Parathyroid adenoma (tissue), 2 donors: ENCODE results near the gene PTGER4.

Experiments
- H2AFZ ChIP-seq: fragments of 300-600 bp; sonication (generic); one replicate; pipeline ENCODE4 v1.7.0; 2017; ENCODE audit warnings: antibody characterized with exemption, mild to moderate bottlenecking
- H3K27ac ChIP-seq: fragments of 300-600 bp; sonication (generic); one replicate; pipeline ENCODE4 v1.7.0; 2017
- H3K27me3 ChIP-seq: fragments of 300-600 bp; sonication (generic); one replicate; pipeline ENCODE4 v1.7.0; 2017; ENCODE audit warnings: low read length; ENCODE audit not compliant: control insufficient read depth, insufficient read depth
- H3K36me3 ChIP-seq: fragments of 300-600 bp; sonication (generic); one replicate; pipeline ENCODE4 v1.7.0; 2017; ENCODE audit warnings: low read length; ENCODE audit not compliant: control insufficient read depth, insufficient read depth
- H3K4me1 ChIP-seq: fragments of 300-600 bp; sonication (generic); one replicate; pipeline ENCODE4 v1.7.0; 2017; ENCODE audit warnings: control low read depth
- H3K4me2 ChIP-seq: fragments of 300-600 bp; sonication (generic); one replicate; pipeline ENCODE4 v1.7.0; 2017; ENCODE audit warnings: low read length
- H3K4me3 ChIP-seq: fragments of 300-600 bp; sonication (generic); one replicate; pipeline ENCODE4 v1.7.0; 2017; ENCODE audit warnings: low read depth, low read length
- H3K79me2 ChIP-seq: fragments of 300-600 bp; sonication (generic); one replicate; pipeline ENCODE4 v1.7.0; 2017; ENCODE audit warnings: control low read depth
- H3K9ac ChIP-seq: fragments of 300-600 bp; sonication (generic); one replicate; pipeline ENCODE4 v1.7.0; 2017; ENCODE audit warnings: mild to moderate bottlenecking
- H3K9me3 ChIP-seq: fragments of 300-600 bp; sonication (generic); one replicate; pipeline ENCODE4 v1.7.0; 2017; ENCODE audit warnings: low read length; ENCODE audit not compliant: control insufficient read depth
- TF ChIP-seq, protein P1 (sequence below): fragments of 300-600 bp; sonication (generic); IDR thresholded peaks from one replicate; pipeline ENCODE4 v1.7.0; 2017; ENCODE audit warnings: antibody characterized with exemption, mild to moderate bottlenecking
- donor health status: primary hyperparathyroidism.

Gene PTGER4

DNA sequence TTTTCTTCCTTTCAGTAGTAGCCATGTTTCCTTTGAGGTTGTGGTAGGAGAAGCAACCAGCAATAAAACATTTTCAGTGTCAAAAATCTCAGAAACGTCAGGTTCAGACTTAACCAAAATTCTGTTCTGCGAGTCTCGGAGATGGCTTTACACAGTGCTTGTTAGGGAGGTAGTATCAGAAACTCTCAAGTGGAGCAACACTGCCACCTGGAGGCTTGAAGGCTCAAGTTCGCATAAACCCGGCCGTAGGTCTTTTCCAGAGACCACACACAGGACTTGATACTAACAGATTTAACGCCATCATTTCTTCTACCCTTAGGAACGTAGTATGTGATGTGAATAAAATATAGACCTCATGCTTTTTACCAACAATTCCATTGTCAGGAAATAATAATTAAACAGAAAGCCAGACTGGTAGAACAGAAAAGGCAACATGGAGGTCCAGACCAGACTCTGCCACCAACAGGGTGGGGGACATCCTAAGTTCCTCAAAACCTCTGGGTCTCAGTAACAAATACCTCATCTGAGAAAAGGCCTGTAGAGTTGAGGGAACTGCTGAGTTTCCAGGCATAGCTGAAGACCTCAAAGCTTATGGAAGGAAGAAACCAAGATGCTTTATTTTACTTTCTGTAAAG, 8.5 kb downstream of the PTGER4 start:
- Histone ChIP-seq H3K27ac (no peak overlapping the region), H3K4me1 (no peaks in the 10 kb centered on the region), H3K36me3 (no peaks in the 10 kb centered on the region), H3K79me2 (no peaks in the 10 kb centered on the region), H3K4me3 (no peak overlapping the region), H3K9ac (no peak overlapping the region), H3K9me3 (no peaks in the 10 kb centered on the region), H2AFZ (no peak overlapping the region), H3K27me3 (no peaks in the 10 kb centered on the region), H3K4me2 (no peak overlapping the region)
- TF ChIP-seq, protein P1, sequence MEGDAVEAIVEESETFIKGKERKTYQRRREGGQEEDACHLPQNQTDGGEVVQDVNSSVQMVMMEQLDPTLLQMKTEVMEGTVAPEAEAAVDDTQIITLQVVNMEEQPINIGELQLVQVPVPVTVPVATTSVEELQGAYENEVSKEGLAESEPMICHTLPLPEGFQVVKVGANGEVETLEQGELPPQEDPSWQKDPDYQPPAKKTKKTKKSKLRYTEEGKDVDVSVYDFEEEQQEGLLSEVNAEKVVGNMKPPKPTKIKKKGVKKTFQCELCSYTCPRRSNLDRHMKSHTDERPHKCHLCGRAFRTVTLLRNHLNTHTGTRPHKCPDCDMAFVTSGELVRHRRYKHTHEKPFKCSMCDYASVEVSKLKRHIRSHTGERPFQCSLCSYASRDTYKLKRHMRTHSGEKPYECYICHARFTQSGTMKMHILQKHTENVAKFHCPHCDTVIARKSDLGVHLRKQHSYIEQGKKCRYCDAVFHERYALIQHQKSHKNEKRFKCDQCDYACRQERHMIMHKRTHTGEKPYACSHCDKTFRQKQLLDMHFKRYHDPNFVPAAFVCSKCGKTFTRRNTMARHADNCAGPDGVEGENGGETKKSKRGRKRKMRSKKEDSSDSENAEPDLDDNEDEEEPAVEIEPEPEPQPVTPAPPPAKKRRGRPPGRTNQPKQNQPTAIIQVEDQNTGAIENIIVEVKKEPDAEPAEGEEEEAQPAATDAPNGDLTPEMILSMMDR = peak; percentile 84

DNA sequence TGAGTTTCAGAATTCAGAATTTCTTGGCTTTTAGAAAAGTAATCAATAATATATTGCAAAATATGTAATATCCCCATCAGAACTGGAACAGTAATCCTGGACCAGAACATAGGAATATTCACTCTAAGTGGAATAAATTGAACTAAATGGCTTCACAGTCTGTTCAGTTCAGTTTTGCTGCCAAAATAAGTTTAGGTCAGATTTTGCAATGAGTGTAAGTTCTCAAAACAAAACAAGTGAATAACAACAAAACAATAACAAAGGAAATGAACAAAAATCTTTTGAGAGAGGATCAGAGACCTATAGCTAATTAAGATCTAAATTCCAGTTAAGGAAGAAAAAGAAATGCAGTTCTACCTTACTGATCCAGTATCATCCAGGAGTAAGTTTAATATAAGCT, 9.3 kb downstream of the PTGER4 start:
- Histone ChIP-seq H3K27me3 (no peaks in the 10 kb centered on the region), H3K4me2 (no peak overlapping the region), H3K4me1 (no peaks in the 10 kb centered on the region), H3K9ac (no peak overlapping the region), H3K27ac (no peak overlapping the region), H3K36me3 (no peaks in the 10 kb centered on the region), H3K4me3 (no peak overlapping the region), H2AFZ (no peak overlapping the region), H3K79me2 (no peaks in the 10 kb centered on the region), H3K9me3 (no peaks in the 10 kb centered on the region)
- TF ChIP-seq, protein P1 = no peak

DNA sequence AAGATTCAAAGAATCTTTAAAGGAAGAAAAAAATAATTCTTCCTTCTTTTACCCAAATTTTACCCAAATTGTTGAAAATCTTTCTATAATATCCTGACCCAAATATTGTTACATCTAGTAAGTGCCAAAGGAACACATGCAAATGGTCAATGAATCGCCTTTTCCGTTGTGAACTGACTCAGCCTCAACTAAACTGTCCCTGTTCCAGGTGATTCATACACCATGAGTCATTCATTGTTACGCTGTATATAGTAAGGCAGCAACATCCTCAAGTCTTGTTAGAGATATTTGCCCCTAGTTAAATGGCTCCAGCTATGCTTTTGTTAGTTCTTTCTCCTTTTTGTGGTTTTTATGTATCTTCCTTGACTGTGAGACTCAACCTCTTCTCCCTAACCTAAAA, 9.7 kb downstream of the PTGER4 start:
- no peak overlapping the region for H2AFZ ChIP-seq
- TF ChIP-seq, protein P1 = no peak
- H3K79me2 ChIP-seq = no peaks in the 10 kb centered on the region
- no peak overlapping the region for H3K27ac ChIP-seq
- H3K9me3 ChIP-seq = no peaks in the 10 kb centered on the region
- no peaks in the 10 kb centered on the region for H3K4me1 ChIP-seq
- no peak overlapping the region for H3K9ac ChIP-seq
- H3K4me3 ChIP-seq = no peak overlapping the region
- no peak overlapping the region for H3K4me2 ChIP-seq
- no peaks in the 10 kb centered on the region for H3K36me3 ChIP-seq
- no peaks in the 10 kb centered on the region for H3K27me3 ChIP-seq

DNA sequence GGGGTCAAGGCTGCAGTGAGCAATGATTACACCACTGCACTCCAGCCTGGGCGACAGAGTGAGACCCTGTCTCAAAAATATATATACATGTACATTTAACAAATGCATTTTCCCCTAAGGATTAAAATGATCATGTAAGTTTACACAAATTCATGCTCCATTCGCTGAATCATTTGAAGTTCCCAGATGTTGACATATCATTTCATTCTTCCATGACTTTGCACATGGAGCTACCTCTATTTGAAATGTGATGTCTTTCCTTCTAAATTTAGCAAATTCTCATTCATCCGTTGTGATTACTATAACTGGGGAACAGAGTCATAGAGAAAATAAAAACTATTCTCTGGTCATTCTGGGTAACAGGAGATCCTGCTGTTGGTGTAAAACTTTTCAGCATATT, 10.6 kb downstream of the PTGER4 start:
- Histone ChIP-seq H3K9me3 (no peaks in the 10 kb centered on the region), H3K79me2 (no peaks in the 10 kb centered on the region), H3K36me3 (no peaks in the 10 kb centered on the region), H3K27ac (no peak overlapping the region), H3K4me1 (no peaks in the 10 kb centered on the region), H3K4me3 (no peak overlapping the region), H2AFZ (no peak overlapping the region), H3K27me3 (no peaks in the 10 kb centered on the region), H3K9ac (no peak overlapping the region), H3K4me2 (no peak overlapping the region)
- TF ChIP-seq, protein P1 = no peak

DNA sequence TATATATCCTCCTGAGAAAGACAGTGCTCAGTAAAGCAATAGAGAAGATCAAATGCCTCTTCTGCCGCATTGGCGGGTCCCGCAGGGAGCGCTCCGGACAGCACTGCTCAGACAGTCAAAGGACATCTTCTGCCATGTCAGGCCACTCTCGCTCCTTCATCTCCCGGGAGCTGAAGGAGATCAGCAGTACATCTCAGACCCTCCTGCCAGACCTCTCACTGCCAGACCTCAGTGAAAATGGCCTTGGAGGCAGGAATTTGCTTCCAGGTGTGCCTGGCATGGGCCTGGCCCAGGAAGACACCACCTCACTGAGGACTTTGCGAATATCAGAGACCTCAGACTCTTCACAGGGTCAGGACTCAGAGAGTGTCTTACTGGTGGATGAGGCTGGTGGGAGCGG, 12.2 kb downstream of the PTGER4 start:
- Histone ChIP-seq H3K79me2 (no peaks in the 10 kb centered on the region), H3K27ac (no peak overlapping the region), H3K4me1 (no peaks in the 10 kb centered on the region), H3K4me2 (no peak overlapping the region), H2AFZ (no peak overlapping the region), H3K36me3 (no peaks in the 10 kb centered on the region), H3K9ac (no peak overlapping the region), H3K4me3 (no peak overlapping the region), H3K27me3 (no peaks in the 10 kb centered on the region), H3K9me3 (no peaks in the 10 kb centered on the region)
- TF ChIP-seq, protein P1 = no peak
